Panc1 (cell line): Measurements from ENCODE around the gene PPP4C. TPM values are rescaled to one million over a fixed set of nuclear protein-coding genes. Genes with fewer than 3 reads are reported as not detected.

Experiments
- ATAC-seq: fragments of 200-7000 bp; cut with Tn5 transposase; 2 replicates; pipeline ENCODE4 v1.9.1; 2020; ENCODE audit warnings: mild to moderate bottlenecking, moderate library complexity
- BruUV-seq: library from RNA; stranded (reverse); fragments of 400-500 nt; replicated peaks from 2 replicates; lab custom pipeline; 2021; lab: Mats Ljungman, UMichigan
- CTCF ChIA-PET: fragments of 300-600 bp; sonication (Branson Sonifier 250); formaldehyde crosslinking; loops from one replicate; lab custom pipeline; 2022; ENCODE audit warnings: antibody characterized with exemption; lab: Charles Lee
- POLR2A ChIA-PET: fragments of 300-600 bp; sonication (Branson Sonifier 250); formaldehyde crosslinking; loops from one replicate; lab custom pipeline; 2022; ENCODE audit warnings: antibody characterized with exemption; lab: Charles Lee
- DNase-seq: peaks from one replicate; pipeline ENCODE4 v3.0.0-alpha.2; 2010; ENCODE audit warnings: low read depth, low spot score
- H3K27ac ChIP-seq: 2 replicates; pipeline ENCODE4 v1.5.1; 2011; ENCODE audit warnings: mild to moderate bottlenecking, low read length, inconsistent platforms
- H3K27me3 ChIP-seq: fragments of 200-500 bp; sonication (Bioruptor generic); 2 replicates; pipeline ENCODE4 v1.6.0; 2014; ENCODE audit warnings: low read length, inconsistent platforms; ENCODE audit not compliant: control insufficient read depth, insufficient read depth
- H3K36me3 ChIP-seq: fragments of 200-500 bp; sonication (Bioruptor generic); 2 replicates; pipeline ENCODE4 v1.5.1; 2014; ENCODE audit warnings: inconsistent platforms, mild to moderate bottlenecking, low read length, moderate library complexity; ENCODE audit not compliant: control insufficient read depth, insufficient read depth
- H3K4me1 ChIP-seq: 2 replicates; pipeline ENCODE4 v1.5.1; 2011; ENCODE audit warnings: inconsistent platforms, mild to moderate bottlenecking, low read length, moderate library complexity; ENCODE audit not compliant: control insufficient read depth, insufficient read depth
- H3K4me3 ChIP-seq, 2 experiments: 2 replicates each; pipeline ENCODE4 v1.5.1; 2011 to 2012; ENCODE audit warnings: low read depth in 2 of 2, low read length in 2 of 2, mild to moderate bottlenecking in 2 of 2, inconsistent platforms in 1 of 2, moderate library complexity in 1 of 2
- H3K9me3 ChIP-seq: fragments of 200-500 bp; sonication (Bioruptor generic); 2 replicates; pipeline ENCODE4 v1.5.1; 2014; ENCODE audit warnings: low read depth, mild to moderate bottlenecking, inconsistent platforms, low read length, moderate library complexity; ENCODE audit not compliant: control insufficient read depth, insufficient read depth
- CTCF ChIP-seq: fragments of 450-650 bp; IDR thresholded peaks from 2 replicates; pipeline ENCODE4 v1.5.1; 2017; ENCODE audit warnings: mild to moderate bottlenecking
- POLR2AphosphoS5 ChIP-seq: IDR thresholded peaks from 2 replicates; pipeline ENCODE4 v1.6.1; 2012; ENCODE audit warnings: mild to moderate bottlenecking, low read depth, low read length, moderate library complexity
- REST ChIP-seq, 2 experiments: IDR thresholded peaks; 2 replicates each; pipeline ENCODE4 v1.6.1; 2011 to 2012; ENCODE audit warnings: low read depth in 2 of 2, control low read depth in 1 of 2, low read length in 1 of 2, mild to moderate bottlenecking in 1 of 2, moderate library complexity in 1 of 2; ENCODE audit not compliant: insufficient read depth in 1 of 2
- SIN3A ChIP-seq: IDR thresholded peaks from 2 replicates; pipeline ENCODE4 v1.6.1; 2012; ENCODE audit warnings: low read depth, mild to moderate bottlenecking, low read length, moderate library complexity, borderline replicate concordance; ENCODE audit not compliant: insufficient read depth
- TCF7L2 ChIP-seq: IDR thresholded peaks from 2 replicates; pipeline ENCODE4 v1.6.1; 2011; ENCODE audit warnings: mild to moderate bottlenecking, low read depth, low read length, inconsistent platforms
- in situ Hi-C: cut with HindIII; loops from 2 replicates; pipeline ENCODE4 v1.10.0; 2016; ENCODE audit warnings: low sequenced_read_pairs, low pct_unique_long_range_greater_than_20kb
- intact Hi-C: fragments of 100-400 bp; cut with micrococcal nuclease; formaldehyde crosslinking; loops from one replicate; pipeline ENCODE4 v1.10.0; 2022; ENCODE audit not compliant: unreplicated experiment
- total RNA-seq: library from RNA; stranded (reverse); gene quantifications from one replicate; pipeline ENCODE4 v1.2.1, GENCODE V29; 2021; ENCODE audit not compliant: unreplicated experiment

The PPP4C gene
- total RNA-seq, 1 experiment from 2014 or later, result 186 TPM

- ChIA-PET CTCF (interaction anchor here (0.6 to 2.3 kb wide), 16 partner anchors 13 to 323 kb away, joined by 3 to 11 read pairs (median 4); partner anchors contain the start of gene CORO1A), POLR2A (interaction anchor here (0.6 kb wide), 1 partner anchor 33 kb away, joined by 3 read pairs; no protein-coding TSS in a partner anchor)
- intact Hi-C loops, result no loop called here
- in situ Hi-C loops, result no loop called here
- no peaks in the 10 kb centered on the region for H3K36me3 ChIP-seq
- peak within 1 kb of the TSS; percentile 69 for H3K27ac ChIP-seq
- peak; percentile 95 for ATAC-seq
- H3K9me3 ChIP-seq, result peaks cover 4% of the 10 kb centered on the region; the same call in 1 of the 2 replicates
- peak; percentile 86 for TF ChIP-seq CTCF
- no peak for TF ChIP-seq TCF7L2
- no peak for TF ChIP-seq POLR2AphosphoS5
- no peak for TF ChIP-seq SIN3A
- no peak for TF ChIP-seq REST (IDR thresholded peaks at IDR 0.05; ENCODE audit: insufficient read depth in 1 of 2, low read depth in 2 of 2, low read length in 1 of 2)
- H3K27me3 ChIP-seq, result no peaks in the 10 kb centered on the region
- no peak for DNase-seq
- BruUV-seq, result no TSS peak
- H3K4me3 ChIP-seq, result peak within 1 kb of the TSS; percentile 48 to 74
- peaks cover 23% of the 10 kb centered on the region for H3K4me1 ChIP-seq
These were observed 15.9 kb downstream of the PPP4C start, which contains the start of gene TBX6 for GRCh38 chr16:30091474-30092372. TSS of gene TBX6 (minus strand) at chr16:30091924. CDS start at chr16:30091193, 731 bp downstream.

GRCh38 chr16:30092373-30093010, 16.7 kb downstream of the PPP4C start:
- ATAC-seq, result peak; percentile 64
- ChIA-PET POLR2A (no interaction called here), CTCF (interaction anchor here (0.6 to 2.3 kb wide), 12 partner anchors 13 to 317 kb away, joined by 3 to 11 read pairs (median 4); partner anchors contain the start of gene CORO1A)
- intact Hi-C loops (no loop called here), in situ Hi-C loops (no loop called here)
- no TSS peak for BruUV-seq
- Histone ChIP-seq H3K27ac (peak overlapping the region; percentile 69), H3K4me3 (peak overlapping the region; percentile 48 to 74), H3K27me3 (no peaks in the 10 kb centered on the region), H3K9me3 (peaks cover 11% of the 10 kb centered on the region; the same call in 1 of the 2 replicates), H3K36me3 (no peaks in the 10 kb centered on the region), H3K4me1 (peaks cover 23% of the 10 kb centered on the region)
- DNase-seq, result no peak
- TF ChIP-seq CTCF, result peak; percentile 91
- TF ChIP-seq REST (IDR thresholded peaks at IDR 0.05; ENCODE audit: insufficient read depth in 1 of 2, low read depth in 2 of 2, low read length in 1 of 2), result no peak
- peak; percentile 23; the same call in 1 of the 2 replicates for TF ChIP-seq TCF7L2
- no peak for TF ChIP-seq POLR2AphosphoS5
- no peak for TF ChIP-seq SIN3A
